Mammary epithelial cell (primary cell): ENCODE results near the gene PAPSS2.

Experiments
- EZH2 ChIP-seq: IDR thresholded peaks from 2 replicates; pipeline ENCODE4 v1.6.1; 2012; ENCODE audit warnings: low read length, inconsistent platforms, borderline replicate concordance
- TF ChIP-seq, protein P1 (sequence below), 2 donors: IDR thresholded peaks in 1 of 2; conservative IDR thresholded peaks in 1 of 2; 2 replicates each; pipeline ENCODE4 v1.5.1; 2011 to 2012; ENCODE audit warnings: inconsistent platforms in 2 of 2, low read length in 2 of 2, mild to moderate bottlenecking in 2 of 2, control low read depth in 1 of 2, low read depth in 1 of 2; ENCODE audit not compliant: insufficient read depth in 1 of 2; ENCODE audit errors: extremely low read depth in 1 of 2

DNA sequence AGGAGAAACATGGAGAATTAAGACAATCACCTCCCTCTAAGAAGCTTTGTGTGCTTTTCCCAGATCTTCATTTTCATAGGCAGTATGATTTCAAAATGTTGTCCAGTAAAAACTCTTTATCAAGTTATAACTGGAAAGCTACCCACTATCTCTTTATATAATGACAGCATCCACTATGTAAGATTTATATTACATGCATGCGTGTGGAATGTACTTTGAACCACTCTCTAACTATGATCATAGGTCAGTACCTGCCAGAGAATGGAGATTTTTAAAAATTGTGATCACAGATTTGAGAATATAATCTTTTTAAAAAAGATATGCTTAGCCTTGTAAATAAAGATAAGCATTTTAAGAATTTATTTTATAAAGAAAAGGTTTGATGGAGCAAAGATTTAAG is 17.9 kb downstream of the PAPSS2 start:
- TF ChIP-seq, protein P1, sequence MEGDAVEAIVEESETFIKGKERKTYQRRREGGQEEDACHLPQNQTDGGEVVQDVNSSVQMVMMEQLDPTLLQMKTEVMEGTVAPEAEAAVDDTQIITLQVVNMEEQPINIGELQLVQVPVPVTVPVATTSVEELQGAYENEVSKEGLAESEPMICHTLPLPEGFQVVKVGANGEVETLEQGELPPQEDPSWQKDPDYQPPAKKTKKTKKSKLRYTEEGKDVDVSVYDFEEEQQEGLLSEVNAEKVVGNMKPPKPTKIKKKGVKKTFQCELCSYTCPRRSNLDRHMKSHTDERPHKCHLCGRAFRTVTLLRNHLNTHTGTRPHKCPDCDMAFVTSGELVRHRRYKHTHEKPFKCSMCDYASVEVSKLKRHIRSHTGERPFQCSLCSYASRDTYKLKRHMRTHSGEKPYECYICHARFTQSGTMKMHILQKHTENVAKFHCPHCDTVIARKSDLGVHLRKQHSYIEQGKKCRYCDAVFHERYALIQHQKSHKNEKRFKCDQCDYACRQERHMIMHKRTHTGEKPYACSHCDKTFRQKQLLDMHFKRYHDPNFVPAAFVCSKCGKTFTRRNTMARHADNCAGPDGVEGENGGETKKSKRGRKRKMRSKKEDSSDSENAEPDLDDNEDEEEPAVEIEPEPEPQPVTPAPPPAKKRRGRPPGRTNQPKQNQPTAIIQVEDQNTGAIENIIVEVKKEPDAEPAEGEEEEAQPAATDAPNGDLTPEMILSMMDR (conservative IDR thresholded peaks at IDR 0.05 in 1 of 2, IDR thresholded peaks at IDR 0.05 in 1 of 2; ENCODE audit: extremely low read depth in 1 of 2, insufficient read depth in 1 of 2, low read depth in 1 of 2, low read length in 2 of 2), result no peak
- TF ChIP-seq EZH2, result no peak
